GM18867 (cell line): ENCODE data around the gene GPC6.

Experiments used
- ATAC-seq: cut with Tn5 transposase; IDR thresholded peaks from one replicate; pipeline ENCODE4 v1.9.1; 2021; ENCODE audit warnings: mild to moderate bottlenecking, moderate library complexity; ENCODE audit not compliant: unreplicated experiment

GPC6 gene

DNA sequence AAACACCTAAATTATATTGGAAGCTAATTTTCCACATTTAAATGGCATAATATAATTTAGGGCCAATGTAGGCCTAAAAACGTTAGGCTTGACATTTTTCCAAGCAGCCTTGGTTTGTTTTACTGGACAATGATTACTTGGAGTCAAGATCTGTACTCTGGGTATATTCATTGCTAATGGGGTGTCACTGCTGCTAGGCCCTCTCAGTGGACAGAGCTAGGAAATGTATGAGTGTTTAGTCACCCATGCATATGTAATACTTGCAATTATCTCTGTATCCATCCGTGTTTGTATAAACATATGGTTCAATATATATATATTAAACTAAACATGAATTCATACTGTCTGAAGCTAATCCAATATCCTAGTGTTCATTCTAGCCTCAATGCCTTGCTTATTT lies 654.8 kb downstream of the GPC6 start:
- ATAC-seq = no peak

DNA sequence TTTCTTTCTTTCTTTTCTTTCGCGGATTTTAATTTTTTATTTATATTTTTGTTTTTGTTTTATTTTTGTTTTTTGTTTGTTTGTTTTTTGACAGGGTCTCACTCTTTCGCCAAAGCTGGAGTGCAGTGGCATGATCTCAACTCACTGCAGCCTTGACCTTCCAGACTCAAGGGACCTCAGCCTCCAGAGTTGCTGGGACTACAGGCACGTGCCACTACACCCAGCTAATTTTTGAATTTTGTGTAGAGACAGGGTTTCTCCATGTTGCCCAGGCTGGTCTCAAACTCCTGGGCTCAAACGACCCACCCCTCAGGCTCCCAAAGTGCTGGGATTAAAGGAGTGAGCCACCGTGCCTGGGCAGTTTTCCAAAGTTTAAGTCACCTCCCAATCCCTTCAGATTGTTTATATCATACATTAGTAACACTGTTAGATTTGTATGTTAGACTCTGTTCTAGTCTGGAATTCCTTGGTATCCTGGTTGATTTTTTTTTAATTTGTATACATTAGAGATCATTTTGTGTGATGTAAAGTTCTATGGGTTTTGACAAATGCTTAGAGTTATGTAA lies 655.6 kb downstream of the GPC6 start:
- no peak for ATAC-seq

DNA sequence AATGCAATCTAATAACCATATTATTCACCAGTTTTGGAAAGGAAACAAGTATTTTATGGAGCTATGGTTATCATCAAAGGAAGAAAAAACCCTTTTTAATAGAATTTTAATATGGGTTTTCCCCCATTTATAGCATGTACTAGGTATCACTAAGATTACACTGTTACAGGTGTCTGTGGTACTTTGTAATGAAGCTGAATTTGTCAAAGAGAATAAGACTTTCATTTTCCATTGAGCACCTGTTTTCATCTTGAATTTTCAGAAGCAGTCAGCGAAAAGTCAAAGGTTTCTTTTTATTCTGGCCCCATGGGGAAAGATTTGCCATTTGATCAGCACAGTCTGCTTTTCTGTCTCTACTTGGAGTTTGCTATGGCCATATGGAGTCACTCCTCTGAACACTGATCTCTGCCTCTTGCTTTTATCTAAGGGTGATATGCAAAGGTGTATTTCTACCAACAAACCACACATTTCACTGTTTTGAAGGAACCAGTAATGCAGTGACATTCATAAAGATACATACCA lies 662.9 kb downstream of the GPC6 start:
- no peak for ATAC-seq

DNA sequence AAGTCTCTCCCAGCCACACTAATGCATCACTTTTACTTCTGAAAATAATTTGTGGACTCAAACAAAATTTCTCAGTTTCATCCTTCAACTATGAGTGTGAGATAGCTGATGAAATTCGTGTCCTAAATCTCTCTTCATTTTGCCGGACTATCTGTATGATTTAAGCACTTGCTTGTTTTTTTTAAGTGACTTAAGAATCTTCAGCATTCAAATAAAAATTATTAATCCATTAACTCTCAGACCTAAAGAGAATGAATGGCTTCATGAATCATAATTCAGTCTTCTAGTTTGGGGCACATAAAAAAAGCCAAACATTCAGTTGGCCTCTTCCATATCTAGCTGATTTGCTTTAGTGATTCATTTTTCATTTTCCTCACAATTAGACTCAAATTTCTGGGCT lies 673.4 kb downstream of the GPC6 start:
- no peak for ATAC-seq

DNA sequence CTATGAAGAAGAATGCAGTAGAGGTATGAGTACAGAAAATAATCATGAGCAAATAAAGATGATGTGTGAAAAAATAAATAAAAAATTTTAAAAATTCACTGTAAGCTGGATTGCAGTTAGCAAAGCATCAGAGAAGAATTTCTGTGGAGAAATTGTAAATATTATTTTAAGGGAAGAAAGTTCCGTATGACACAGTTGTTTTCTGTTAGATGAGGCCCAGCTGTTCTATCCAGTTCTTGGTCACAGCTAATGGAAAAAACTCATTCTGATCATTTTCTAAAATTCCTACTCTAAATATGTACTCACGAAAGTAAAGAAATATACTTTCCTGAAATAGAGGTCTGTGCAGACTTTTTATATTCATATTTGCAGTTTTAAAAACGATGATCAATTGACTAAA lies 674.1 kb downstream of the GPC6 start:
- no peak for ATAC-seq

DNA sequence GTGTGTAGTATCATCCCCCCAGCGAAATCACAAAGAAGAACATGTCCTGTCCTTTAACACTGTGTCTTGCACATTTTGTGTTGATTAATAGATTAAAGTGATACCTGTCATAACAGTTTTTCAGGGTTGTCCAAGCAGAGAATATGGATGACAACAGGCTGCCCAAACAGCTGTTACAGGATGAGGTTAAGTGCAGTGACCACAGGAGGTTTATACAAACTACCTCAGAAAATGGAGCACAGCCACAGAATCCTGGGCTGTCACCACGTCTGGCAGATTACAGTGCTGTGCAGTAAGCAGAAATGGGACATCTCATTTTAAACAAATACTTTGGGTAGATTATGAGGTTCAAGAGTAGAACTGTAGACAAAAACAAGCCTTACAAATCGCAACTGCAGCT lies 677.3 kb downstream of the GPC6 start:
- ATAC-seq = no peak

DNA sequence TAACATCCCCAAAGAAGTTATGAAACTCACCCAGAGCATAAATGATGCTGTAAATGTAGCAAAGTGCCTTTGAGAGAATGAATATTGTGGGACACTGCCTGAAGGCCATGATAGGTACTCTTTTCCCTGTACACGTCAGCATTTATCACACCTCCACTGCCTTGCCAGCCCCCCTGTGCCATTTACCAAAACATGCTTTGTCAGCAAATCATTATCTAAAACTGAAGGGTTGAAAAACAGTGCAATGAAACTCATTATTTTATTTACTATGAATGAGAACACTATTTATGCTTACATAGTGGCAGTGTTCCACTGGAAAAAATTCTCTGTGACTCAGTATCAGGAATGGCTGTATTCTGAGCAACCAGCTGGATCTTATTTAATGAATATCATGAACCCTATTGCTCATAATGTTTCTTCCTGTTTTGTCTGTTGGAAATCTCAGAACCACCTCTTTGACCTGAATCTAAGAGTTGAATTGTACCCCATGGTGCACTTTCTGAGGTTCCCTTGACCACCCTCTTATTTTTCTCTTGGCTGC lies 688.7 kb downstream of the GPC6 start:
- no peak for ATAC-seq

DNA sequence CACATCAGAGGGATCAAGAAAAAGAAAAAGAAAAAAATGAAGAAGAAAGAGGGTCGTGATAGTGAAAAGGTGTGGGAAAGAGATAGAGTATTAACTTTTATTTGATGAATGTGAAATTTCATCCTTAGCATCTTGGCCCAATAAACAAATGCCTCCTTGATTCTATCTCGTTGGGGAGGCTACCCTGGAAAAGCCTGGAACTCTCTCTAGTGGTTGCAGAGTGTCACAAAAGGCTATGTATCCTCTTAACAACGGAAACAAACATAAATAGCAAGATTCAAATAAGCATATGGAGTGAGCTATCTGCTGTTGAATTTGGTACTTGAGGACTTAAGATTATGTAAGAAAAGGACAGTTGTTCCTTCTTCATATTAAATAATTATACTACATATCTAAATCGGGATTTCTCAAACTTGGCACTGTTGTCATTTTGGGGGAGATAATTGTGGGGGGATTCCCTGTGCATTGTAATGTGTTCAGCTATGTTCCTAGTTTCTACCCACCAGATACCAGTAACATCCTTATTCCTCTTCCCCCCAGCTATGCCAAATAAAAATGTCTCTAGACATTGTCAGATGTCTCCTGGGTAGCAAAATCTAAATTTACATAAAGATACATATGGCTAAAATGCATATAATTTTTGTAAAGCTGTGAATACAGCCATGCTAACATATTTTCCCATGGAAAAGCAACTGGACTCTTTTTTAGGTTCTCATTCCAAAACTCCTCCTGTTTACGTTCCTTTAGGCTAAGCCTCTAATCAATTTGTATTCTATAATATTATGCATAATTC lies 695.7 kb downstream of the GPC6 start:
- no peak for ATAC-seq

DNA sequence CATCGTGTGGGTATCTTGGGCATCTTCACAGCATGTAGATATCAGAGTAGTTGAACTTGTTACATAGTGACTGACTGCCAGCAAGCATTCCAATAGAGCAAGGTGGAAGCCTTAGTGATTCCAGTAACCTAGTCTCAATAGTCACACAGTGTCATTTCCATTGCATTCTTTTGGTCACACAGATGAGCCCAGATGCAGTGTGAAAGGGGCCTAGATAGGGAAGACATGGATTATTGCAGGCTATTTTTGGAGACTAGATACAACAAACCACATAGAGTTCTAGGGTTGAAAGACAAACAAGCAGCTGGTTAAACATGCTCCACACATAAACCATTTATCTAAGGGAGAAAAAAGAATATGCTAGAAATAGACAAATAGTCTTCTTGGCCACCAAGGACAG lies 699.4 kb downstream of the GPC6 start:
- ATAC-seq = no peak

DNA sequence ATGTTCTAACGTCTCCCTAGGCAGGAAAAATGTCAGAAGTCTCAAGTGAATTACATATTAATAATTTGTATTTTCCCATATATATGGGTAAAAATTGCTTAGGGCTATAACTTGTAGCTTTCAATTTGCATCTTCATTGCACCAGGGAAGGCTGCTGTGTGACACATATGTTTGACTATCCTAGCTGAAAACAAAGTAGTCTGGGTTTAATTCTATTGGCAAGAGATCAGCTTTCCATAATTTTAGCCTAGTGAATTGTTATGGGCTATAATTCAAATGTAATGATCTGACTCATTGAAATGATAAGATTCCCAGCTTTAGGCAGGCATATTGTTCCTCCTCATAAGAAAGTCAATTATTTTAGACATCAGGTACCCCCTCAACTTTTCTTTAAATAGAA lies 699.8 kb downstream of the GPC6 start:
- no peak for ATAC-seq

DNA sequence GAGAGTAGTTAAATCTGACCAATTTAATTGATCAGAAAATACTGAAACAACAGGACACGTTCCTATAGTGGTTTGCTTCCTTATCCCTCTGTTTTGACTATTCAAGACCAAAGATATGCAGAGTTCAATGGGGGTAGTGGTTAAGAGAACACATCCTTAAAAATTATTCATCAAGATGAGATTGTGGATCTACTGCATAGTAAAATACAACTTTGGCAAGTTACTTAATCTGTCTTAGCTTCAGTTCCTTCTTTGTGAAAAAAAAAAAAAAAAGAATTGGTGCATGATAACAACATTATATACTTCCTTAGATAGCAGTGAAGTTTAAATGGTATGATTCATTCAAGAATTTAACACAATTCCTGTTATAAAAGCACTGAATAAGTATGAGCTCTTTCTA lies 700.8 kb downstream of the GPC6 start:
- ATAC-seq = no peak

DNA sequence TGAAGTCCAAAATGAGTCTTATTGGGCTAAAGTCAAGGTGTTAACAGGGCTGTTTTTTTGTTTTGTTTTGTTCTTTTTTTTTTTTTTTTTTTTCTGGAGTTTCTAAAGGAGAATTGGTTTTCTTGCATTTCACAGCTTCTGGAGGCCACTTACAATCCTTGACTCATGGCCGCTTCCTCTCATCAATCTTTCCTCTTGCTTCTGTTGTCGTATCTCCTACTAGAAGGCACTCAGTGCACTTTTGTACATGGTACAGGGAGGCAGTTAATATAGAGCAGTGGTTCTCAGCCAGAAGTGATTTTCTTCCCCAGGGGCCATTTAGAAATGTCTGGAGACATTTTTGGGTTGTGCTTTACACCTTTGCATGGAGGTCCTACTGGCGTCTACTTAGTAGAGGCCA lies 706.3 kb downstream of the GPC6 start:
- ATAC-seq = no peak

DNA sequence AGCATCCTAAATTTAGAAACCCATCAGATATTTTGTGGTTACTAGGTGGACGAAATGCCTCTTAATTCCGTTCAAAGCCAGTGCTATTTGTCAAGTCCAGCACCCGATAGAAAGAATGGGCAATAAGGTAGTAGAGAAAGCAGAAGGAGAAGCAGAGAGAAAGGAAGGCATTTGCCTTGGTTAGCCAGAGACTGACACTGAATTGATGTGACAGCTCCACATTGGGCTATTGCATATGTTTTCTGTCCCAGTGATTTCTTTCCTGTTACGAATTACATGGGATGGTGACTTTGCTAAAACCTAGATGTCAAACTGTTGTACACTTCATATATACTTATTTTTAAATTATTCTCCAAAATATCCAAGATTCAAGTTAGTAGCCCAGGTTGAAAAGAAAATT lies 710.3 kb downstream of the GPC6 start:
- no peak for ATAC-seq

DNA sequence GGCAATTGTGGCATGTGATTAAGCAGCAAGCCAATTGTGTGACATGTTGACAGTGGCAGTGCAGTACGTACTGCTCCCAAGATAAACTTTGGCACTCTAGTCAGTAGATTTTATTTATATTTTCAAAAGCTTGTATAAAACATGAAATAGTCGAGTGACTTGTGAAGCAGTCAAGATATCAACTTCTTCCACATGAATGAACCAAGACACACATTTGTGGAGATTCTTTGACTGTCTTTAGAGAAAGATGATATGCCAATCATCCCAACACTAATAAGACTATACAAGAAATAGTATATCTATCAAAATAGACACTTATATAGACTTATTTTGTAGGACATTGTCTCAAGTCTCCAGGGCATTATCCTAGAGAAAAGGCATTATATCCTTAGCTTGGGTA lies 714.8 kb downstream of the GPC6 start:
- ATAC-seq = no peak

DNA sequence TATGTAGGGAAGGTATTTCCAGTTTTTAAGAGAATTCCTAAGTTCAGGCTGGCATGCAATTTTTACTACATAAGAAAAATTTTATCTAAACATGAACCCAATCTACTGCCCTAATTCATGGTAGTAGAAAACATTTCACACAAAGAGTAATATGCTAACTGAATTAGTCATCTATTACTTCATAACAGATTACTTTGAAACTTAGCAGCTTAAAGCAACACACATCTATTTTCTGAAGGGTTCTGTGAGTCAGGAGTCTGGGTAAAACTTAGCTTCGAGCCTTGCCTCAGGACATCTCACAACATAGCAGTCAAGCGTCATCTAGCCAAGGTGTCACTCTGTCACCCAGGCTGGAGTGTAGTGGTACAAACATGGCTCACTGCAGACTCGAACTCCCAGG lies 715.4 kb downstream of the GPC6 start:
- no peak for ATAC-seq

DNA sequence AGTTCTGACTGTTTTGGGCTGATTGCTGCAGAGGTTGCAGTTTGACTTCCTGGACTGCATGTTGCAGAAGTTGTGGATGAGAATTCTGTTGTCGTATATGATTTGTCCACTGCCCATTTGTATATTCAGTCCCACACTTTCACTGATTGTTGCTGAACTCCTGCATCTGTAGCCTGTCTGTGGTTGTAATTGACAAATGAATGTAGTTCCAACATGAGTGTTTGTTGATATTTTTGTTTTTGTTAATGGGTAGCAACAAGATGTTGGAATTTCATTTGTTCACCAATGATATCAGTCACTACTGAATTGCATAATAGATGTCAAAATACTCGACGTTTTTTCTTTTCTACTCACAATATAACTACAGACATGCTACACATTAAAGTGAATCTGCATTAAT lies 719.0 kb downstream of the GPC6 start:
- no peak for ATAC-seq

DNA sequence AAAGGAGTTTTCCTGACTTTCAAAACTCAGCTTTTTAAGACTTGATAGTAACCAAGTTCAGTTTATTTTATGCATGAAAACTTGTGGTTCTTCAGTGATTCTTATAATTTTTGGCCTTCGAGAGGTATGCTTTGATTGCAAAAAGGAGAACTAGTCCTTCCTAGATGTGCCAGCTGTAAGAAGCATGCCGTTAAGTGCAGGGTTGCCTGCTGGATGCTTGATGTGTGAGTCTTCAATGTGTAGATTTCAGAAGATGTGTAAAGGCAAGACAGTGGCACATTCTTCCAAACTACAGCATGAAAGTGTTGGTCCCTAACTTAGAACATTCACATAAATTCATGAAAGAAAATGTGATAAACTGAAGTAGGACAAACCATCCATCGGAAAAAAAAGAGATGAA lies 720.4 kb downstream of the GPC6 start:
- no peak for ATAC-seq

DNA sequence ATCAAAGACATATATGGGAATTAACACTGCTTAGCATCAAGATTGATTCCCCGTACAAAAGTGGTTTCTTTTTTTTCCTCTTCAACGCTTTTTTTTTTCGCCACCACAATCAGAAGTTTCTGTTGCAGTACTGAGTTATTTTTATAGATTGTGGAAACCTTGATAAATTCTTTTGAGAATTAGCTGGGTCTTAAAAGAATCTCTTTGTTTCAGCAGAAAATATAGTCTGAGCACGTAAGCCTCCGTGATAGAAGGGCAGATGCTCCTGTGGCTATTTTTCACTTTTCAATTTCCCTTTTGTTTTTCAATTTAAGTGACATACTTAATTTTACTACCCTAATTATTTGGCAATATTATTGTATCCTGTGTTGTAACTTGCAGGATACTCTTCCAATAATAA lies 721.0 kb downstream of the GPC6 start:
- no peak for ATAC-seq

DNA sequence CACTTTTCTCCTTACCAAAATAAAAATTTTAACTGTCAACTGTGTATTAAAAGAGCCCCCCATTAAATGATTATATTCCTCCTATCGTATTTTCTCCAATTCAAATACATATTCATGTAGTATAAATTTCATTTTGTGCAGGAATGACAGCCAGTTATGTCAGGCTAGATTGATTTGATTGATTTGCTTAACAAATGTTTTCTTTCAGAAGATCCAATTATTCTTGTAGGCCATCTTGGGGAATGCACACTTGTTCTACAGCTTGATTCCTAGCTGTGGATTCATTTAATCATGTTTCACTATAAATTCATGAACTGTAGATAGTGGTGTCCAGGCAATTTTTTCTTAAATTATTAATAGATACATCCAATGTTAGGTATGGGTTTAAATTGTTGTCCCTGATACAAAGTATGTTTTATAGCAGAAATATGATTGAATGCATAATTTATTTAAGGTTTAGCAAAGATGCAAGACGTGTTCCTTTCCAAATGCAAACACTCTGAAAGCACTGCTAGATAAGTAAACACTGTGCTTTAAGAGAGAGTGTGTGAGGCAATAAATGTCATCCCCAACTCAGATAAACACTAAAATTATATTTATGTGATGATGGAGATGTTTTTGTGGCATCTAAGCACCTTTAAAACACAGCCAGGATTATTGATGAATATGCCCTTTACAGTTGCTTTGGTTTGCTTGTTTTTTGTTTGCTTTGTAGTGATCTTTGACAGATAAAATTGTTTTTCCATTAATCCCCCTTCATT lies 721.7 kb downstream of the GPC6 start:
- ATAC-seq = no peak

DNA sequence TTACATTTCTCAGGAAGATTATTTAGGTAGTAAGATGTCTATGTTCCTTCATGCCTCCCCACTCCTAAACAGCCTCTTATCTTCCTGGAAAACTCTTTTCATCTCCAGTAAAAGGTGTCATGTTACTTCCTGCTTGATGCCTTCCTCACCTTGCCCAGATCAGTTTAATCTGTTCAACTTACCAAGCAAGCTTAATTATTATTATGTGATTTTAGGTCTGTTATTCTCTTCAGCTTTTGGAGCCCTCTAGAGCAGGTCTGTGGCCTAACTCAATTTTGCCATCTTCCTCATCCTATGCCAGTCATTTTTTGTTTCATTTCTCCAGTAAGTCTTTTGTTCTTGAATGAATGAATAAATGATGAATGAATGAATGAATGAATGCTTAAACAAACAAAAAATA lies 724.5 kb downstream of the GPC6 start:
- ATAC-seq = no peak

DNA sequence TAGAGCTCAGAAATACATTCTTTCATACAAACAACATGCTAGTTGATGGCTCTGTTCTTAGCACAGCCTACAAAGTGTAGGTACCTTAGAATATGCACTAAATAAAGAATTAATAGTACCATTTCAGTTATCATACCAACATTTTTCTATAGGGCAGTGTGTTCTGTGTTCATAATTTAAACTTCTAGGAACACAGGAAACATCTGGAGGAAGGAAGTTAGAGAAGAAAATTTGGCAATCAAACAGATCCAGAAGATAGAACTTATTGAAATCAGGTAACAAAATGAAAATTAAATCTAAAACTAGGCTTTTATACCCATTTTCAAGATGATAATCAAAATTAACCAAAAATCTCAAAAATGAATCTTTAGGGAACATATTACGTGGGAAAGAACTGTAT lies 725.3 kb downstream of the GPC6 start:
- no peak for ATAC-seq

DNA sequence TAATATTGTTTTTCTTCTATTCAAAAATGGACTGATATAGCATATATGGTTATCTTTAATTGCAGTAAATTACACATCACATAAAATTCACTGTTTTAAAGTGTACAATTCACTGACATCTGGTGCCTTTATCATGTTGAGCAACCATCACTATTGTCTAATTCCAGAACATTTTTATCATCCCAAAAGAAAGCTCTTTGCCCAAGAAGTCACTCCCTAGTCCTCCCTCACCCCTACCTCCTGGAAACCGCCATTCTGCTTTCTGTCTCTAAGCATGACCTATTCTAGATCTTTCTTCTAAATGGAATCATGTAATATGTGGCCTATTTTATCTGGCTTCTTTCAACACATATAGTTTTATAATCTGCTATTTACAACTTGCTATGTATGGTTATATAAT lies 727.2 kb downstream of the GPC6 start:
- no peak for ATAC-seq
